ENCODE data around the gene ZNF672.

GRCh38 chr1:248841702-248842395, 3.8 kb downstream of the ZNF672 start:
- TF ChIP-seq CTCF (IDR thresholded peaks at IDR 0.05) (peak; percentile 10 to 44 (median 35)), POLR2A (IDR thresholded peaks at IDR 0.05) (no peak)

Data from testis (tissue), 2 donors.